Esophagus muscularis mucosa (tissue), 4 donors: Measurements from ENCODE around the gene TMEM41B. TPM values are rescaled to one million over a fixed set of nuclear protein-coding genes. Genes with fewer than 3 reads are reported as not detected.

ENCODE experiments used
- DNase-seq: peaks from one replicate; pipeline ENCODE4 v3.0.0-alpha.2; 2017; ENCODE audit errors: extremely low spot score
- H3K27ac ChIP-seq, 4 donors: fragments of 200-600 bp; sonication (generic); replicated peaks in 1 of 4; 1 replicate in 3 of 4; 2 replicates in 1 of 4; pipeline ENCODE4 v1.5.1; 2016 to 2019; ENCODE audit warnings: mild to moderate bottlenecking in 1 of 4
- H3K27me3 ChIP-seq, 4 donors: fragments of 200-600 bp; sonication (generic); one replicate each; pipeline versions ENCODE4 v1.5.1 to v1.6.0; 2016 to 2019
- H3K36me3 ChIP-seq, 4 donors: fragments of 200-600 bp; sonication (generic); one replicate each; pipeline ENCODE4 v1.5.1; 2016 to 2019
- H3K4me1 ChIP-seq, 4 donors: fragments of 200-600 bp; sonication (generic); one replicate each; pipeline ENCODE4 v1.5.1; 2016 to 2019
- H3K4me3 ChIP-seq, 4 donors: fragments of 200-600 bp; sonication (generic); 1 replicate in 2 of 4; 2 replicates in 2 of 4; pipeline ENCODE4 v1.5.1; 2016 to 2019; ENCODE audit warnings: mild to moderate bottlenecking in 4 of 4, moderate library complexity in 1 of 4
- H3K9me3 ChIP-seq, 4 donors: fragments of 200-600 bp; sonication (generic); 1 replicate in 3 of 4; 2 replicates in 1 of 4; pipeline ENCODE4 v1.5.1; 2016 to 2019
- CTCF ChIP-seq, 3 experiments: fragments of 200-600 bp in 2 of 3; fragments of 450-650 bp in 1 of 3; sonication (generic) in 2 of 3; IDR thresholded peaks; one replicate each; pipeline ENCODE4 v1.5.1; 2017 to 2019; ENCODE audit warnings: antibody characterized with exemption in 3 of 3, mild to moderate bottlenecking in 2 of 3, moderate library complexity in 1 of 3
- EP300 ChIP-seq: sonication (generic); formaldehyde crosslinking; IDR thresholded peaks from one replicate; pipeline ENCODE4 v1.6.1; 2017; ENCODE audit warnings: antibody characterized with exemption
- POLR2A ChIP-seq: fragments of 450-650 bp; IDR thresholded peaks from one replicate; pipeline ENCODE4 v1.6.1; 2017; ENCODE audit warnings: antibody characterized with exemption, moderate library complexity, mild to moderate bottlenecking, low read depth
- POLR2AphosphoS5 ChIP-seq, 2 donors: sonication (generic); formaldehyde crosslinking; IDR thresholded peaks; one replicate each; pipeline ENCODE4 v1.6.1; 2017; ENCODE audit warnings: antibody characterized with exemption in 2 of 2
- WGBS: methylation state at CpG from one replicate; pipeline ENCODE4 v1.1.5; 2018; 5-methylcytosine and 5-hydroxymethylcytosine counted together
- intact Hi-C: fragments of 100-400 bp; cut with DNase I; formaldehyde crosslinking; loops from one replicate; pipeline ENCODE4 v1.15.1; 2023
- total RNA-seq, 4 donors: library from RNA; depleted of rRNA; stranded (reverse); fragments of >200 nt; gene quantifications; one replicate each; pipeline versions ENCODE4 v1.1.0 to v1.2.1, GENCODE V29; 2016

Gene TMEM41B
- total RNA-seq, 4 donors from 2014 or later = 13.3 to 21.1 (median 17.4) TPM

GRCh38 chr11:9316334-9316733 lies 1.9 kb upstream of the TMEM41B start:
- TF ChIP-seq POLR2AphosphoS5 (IDR thresholded peaks at IDR 0.05) (no peak), CTCF (IDR thresholded peaks at IDR 0.05) (no peak), POLR2A (no peak), EP300 (no peak)
- Histone ChIP-seq H3K36me3 (no peaks in the 10 kb centered on the region), H3K27me3 (peaks cover 0 to 14% (median 0%) of the 10 kb centered on the region in 4 donors), H3K9me3 (no peaks in the 10 kb centered on the region), H3K4me1 (peaks cover 0 to 29% (median 23%) of the 10 kb centered on the region in 4 donors), H3K27ac (no peak overlapping the region), H3K4me3 (no peak overlapping the region)
- intact Hi-C loops = loop anchor here (10.0 kb wide), 1 partner anchor 148 kb away; the partner anchor contains the start of gene ZNF143
- no peak for DNase-seq
- 93% methylated on average over 2 of the region's 2 CpGs for WGBS

GRCh38 chr11:9315078-9315688 lies 790 bp upstream of the TMEM41B start:
- Histone ChIP-seq H3K27ac (peak overlapping the region; percentile 83 to 87 (median 85)), H3K27me3 (peaks cover 0 to 14% (median 0%) of the 10 kb centered on the region in 4 donors), H3K9me3 (no peaks in the 10 kb centered on the region), H3K36me3 (no peaks in the 10 kb centered on the region), H3K4me3 (peak overlapping the region; percentile 82 to 99 (median 95)), H3K4me1 (peaks cover 0 to 29% (median 23%) of the 10 kb centered on the region in 4 donors)
- DNase-seq = no peak
- 71% methylated on average over 16 of the region's 16 CpGs for WGBS
- TF ChIP-seq POLR2A = no peak
- no peak for TF ChIP-seq CTCF (IDR thresholded peaks at IDR 0.05)
- TF ChIP-seq POLR2AphosphoS5 (IDR thresholded peaks at IDR 0.05) = no peak
- no peak for TF ChIP-seq EP300
- intact Hi-C loops = loop anchor here (10.0 kb wide), 1 partner anchor 150 kb away; the partner anchor contains the start of gene ZNF143

- 3% methylated on average over 27 of the region's 27 CpGs for WGBS
- Histone ChIP-seq H3K9me3 (no peaks in the 10 kb centered on the region), H3K4me3 (peak overlapping the region; percentile 82 to 99 (median 95)), H3K27ac (peak overlapping the region; percentile 83 to 87 (median 85)), H3K27me3 (peaks cover 0 to 13% (median 0%) of the 10 kb centered on the region in 4 donors), H3K36me3 (no peaks in the 10 kb centered on the region), H3K4me1 (peaks cover 0 to 29% (median 23%) of the 10 kb centered on the region in 4 donors)
- no peak for DNase-seq
- intact Hi-C loops = loop anchor here (5.0 to 10.0 kb wide), 3 partner anchors 46 to 151 kb away; partner anchors contain the start of genes DENND5A and ZNF143
- TF ChIP-seq CTCF (IDR thresholded peaks at IDR 0.05) (no peak), POLR2AphosphoS5 (IDR thresholded peaks at IDR 0.05) (no peak)
These were observed 624 bp downstream of the TMEM41B start for GRCh38 chr11:9313648-9314290.

GRCh38 chr11:9310485-9311090 lies 3.8 kb downstream of the TMEM41B start:
- Histone ChIP-seq H3K9me3 (no peaks in the 10 kb centered on the region), H3K27me3 (no peaks in the 10 kb centered on the region), H3K4me1 (peaks cover 0 to 29% (median 23%) of the 10 kb centered on the region in 4 donors), H3K27ac (no peak overlapping the region), H3K36me3 (no peaks in the 10 kb centered on the region), H3K4me3 (no peak overlapping the region)
- DNase-seq = no peak
- no peak for TF ChIP-seq EP300
- no peak for TF ChIP-seq POLR2AphosphoS5 (IDR thresholded peaks at IDR 0.05)
- no peak for TF ChIP-seq CTCF (IDR thresholded peaks at IDR 0.05)
- TF ChIP-seq POLR2A = no peak
- 91% methylated on average over 3 of the region's 3 CpGs for WGBS
- intact Hi-C loops = loop anchor here (5.0 to 10.0 kb wide), 3 partner anchors 43 to 154 kb away; partner anchors contain the start of genes DENND5A and ZNF143
